ENCODE results near the gene EYA2.

EYA2 gene

DNA sequence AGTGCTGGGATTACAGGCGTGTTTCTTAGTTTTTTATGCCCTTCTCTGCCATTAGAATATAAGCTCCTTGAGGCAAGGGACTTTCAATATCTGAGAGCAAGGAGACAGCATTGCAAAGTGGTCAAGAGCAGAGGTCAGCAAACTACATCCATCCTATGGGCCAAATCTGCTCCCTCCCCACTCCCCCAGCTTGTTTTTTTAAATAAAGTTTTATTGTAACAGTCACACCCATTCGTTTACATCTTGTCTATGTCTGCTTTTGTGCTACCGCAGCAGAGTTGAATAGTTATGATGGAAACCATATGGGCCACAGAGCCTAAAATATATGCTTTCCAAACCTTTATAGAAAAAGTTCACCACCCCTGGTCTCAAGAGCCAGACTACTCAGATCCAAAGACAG, 227.9 kb downstream of the EYA2 start:
- DNase-seq, result no peak

DNA sequence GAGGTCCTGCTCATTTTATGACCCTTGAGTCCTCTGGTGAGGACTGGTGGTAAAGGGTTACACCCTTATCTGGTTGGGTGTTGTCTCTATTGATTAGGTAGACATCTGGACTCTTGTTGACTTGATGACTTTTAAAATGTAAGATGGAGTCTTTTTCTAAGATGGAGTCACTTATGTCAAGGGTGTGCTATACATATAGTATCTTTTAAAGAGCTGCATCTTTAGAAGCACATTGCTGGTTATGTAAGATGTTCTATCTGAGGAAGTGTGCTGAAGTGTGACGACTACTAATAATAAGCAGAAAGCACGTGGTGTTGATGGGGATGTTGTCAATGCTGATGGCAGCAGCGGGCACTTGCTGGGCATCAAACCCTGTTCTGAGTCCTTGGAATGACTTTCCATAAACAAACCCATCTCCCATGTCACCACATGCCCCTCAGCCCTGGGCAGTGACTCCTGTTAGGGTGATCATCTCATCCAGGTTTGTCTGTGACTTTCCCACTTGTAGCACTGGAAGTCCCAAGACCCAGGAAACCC, 229.6 kb downstream of the EYA2 start:
- no peak for DNase-seq

DNA sequence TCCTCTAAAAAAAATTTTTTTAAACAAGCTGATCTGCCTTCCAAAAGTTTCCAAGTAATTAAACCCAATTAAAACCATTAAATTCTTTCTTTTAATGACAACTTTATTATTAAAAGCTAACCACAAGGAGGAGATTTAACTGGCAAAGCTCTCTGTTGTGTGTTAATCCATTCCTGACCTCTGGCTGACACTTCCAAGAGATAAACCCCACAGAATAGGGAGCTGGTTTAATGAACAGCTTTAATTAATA, 230.8 kb downstream of the EYA2 start:
- no peak for DNase-seq

DNA sequence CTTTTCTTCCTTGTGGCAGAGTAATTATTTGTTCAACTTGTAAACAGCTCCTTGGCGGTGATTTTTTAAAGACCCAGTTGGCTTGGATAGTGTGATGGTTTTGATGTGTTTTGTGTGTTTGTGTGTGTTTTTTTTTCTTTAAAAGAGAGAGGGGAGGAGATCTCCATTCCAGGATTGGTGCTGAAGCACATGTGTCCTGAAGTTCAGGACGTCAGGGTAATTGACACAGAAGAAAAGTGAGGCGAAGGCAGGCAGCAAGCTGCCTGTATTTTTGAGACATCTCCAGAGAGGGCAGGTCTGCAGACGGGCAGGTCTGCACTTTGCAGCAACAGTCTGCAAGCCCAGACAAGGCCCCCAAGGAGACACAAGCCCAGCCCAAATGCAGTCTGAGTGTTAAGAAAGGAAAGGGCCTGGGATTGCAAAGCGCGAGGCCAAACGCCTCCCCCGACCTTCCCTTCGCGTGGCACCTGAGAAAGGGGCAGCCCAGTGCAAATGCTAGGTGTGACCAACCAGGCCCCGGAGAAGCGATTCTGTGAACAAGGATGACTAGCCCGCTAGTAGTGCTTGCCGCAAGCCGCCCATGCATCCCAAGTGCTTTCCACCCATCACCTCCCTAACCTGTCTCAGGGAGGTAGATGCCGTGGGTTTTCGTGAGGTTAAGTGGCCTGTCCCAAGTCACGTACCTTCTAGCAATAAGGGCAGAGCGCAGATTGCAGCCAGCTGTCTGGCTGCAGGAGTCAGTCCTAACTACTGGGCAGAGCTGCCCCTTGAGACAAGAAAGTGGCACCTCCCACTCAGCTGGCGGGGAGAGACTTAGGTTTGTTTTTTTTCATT, 231.3 kb downstream of the EYA2 start:
- no peak for DNase-seq

DNA sequence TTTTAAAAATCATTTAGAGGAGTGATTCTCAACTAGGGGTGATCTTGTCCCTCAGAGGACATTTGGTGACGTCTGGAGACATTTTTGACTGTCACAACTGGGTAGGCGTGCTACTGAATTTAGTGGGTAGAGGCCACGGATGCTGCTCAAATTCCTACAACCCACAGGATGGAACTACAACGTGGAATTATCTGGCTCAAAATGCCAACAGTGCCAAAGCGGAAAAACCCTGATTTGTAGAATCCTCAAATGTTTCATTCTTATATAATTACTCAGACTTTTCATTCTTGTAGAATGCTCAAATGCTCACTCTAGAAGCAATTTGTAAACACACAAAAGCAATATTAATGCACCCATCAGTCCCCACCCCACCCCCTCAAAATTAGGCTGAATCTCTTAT, 232.1 kb downstream of the EYA2 start:
- no peak for DNase-seq

DNA sequence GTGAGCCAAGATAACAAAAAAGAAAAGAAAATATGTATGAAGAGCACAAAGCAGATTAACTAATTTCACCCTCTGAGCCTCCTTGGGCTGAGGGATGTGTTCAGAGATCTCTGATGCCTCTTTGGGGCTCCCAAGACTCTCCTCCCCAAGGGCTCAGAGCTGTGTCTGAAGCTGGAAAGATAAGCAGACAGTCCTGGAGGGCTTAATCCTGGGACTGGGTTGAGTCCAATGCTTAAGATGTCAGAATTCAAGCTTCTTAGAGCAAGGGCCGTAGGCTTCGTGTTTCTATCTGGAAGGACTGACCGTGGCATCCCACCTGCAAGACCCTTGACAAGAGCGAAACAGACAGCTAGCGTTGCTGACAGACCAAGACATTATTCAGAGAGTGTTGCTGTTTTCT, 232.9 kb downstream of the EYA2 start:
- no peak for DNase-seq

DNA sequence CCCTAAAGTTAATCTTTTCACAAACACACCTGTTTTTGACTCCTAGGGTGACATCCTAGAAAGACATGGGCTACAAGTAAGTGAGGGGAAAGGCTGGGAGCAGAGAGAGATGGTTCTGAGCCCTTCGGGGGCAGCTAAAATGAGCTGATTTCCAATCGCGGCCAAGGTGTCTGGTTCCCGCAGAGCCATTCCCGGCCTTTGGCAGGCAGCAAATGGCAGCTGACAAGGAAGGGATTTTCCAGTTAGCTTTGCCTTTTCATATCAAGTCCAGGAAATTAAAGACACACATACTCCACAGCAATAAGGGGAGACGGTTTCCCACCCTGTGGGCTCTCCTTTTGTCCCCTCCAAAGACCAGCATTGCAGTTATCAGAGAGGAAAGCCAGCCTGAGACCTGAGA, 233.4 kb downstream of the EYA2 start:
- no peak for DNase-seq

DNA sequence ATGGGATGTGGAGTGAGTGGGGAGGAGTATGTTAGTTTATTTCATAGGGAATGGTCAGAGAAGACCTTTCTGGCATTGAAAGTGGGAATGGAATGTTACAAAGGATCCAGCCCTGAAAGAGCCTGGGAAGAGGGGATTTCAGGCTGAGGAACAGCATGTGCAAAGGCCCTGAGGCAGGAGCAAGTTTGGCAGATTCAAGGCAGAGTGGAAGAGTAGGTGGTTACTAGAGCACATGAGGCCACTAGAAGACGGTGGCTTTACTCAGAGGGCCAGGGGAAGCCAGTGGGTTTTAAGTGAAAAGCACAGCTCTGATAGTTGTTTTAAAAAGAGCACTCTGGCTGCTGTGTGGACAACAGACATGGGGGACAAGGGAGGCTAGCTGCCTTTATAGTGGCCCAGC, 234.7 kb downstream of the EYA2 start:
- no peak for DNase-seq

DNA sequence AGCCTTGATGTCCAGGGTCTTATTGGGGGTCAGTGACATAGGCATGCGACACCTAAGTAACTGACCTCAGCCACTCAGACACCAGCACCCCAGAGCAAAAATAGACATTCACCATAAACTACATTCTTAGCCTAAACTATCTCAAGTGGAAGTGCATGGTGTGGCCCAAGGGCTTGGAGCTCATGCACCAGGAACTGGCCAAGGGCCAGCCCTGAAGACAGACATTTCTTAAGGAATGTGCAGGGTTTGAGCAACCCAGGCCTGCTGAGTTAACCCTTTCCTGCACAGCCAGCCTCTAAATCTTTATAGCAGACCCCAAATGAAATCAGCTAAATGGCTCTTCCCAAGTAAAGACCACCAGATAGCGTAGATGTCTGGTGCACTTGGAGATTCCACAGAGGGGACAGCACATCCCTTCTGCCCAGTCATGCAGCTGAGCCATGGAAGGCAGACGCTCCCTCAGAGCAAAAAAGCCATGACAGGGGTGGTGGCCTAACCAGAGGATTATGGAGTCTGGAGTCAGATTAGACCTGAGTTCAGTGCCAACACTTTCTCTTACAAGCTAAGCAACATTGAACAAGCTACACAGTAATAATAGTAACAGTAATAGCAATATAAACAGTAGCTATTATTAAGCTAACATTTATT, 239.3 kb downstream of the EYA2 start:
- no peak for DNase-seq

DNA sequence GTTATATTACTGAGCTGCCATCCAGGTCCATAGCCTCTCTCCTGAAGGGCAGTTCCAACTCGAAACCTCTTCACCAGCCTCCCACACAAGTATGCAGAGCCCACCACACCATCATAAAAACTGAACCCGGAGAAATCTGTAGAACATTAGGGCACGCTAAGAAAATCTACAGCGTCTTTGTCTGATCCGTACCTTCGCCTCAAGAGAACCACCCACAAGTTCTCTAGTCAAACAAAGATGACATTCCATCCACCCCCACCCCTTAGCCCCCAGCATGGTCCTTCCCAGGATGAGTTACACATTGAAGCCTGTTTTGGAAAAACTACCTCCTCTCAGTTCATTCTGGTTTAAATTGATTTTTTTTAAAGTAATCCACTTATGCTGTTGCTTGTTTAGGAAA, 242.1 kb downstream of the EYA2 start:
- DNase-seq, result no peak

DNA sequence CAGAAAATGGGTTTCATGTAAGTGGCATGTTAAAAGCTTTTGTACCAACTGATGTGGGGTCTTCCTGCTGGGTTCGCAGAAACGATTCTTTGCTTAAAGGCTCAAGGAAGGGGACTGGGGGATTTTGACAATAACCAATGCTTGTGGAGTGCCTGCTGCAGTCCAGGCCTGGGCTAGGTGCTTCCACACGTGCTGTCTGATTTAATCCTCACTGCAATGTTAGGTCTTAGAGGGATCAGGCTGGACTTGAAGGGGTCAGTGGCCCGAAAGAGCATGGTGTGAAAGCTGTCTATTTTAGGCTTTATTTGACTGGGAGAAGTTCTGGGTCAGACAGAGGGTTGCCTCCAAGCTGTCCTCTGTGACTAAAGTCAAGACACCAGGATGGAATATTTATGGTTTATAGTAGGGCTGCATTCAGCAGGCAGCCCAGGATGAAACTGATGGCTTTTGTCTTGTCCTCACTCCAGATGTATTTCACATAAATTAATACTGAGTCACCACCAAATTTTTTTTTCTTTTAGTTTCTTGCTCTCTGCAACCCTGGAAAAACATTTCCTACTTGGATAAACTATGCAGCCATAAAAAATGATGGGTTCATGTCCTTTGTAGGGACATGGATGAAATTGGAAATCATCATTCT, 242.7 kb downstream of the EYA2 start:
- no peak for DNase-seq

DNA sequence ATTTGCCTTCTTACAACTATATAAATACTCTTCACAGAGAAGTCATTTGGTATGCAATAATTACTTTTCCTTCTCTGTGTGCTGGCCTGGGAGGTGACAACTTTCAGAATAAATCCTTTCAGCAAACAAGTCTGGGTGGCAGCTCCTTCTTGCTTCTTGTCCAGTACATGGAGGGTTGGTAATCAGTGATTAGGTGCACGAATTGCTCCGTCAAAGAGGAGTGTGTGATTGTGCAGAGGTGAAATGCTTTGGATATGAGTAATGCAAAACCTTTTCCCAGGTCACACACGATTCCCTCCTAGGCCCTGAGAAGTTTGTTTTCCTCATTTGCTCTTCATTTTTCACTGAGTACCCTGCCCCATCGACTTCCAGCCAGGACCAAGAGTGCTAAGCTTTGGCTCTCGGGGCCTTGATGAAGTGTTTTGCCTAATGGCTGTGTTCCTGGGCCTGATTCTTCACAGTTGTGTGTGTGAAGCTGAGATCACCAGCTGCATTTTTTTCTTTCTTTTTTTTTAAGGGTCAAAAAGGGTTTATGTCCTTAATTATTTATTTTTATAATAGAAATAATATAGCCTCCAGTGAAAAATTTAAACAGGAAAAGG, 245.4 kb downstream of the EYA2 start:
- no peak for DNase-seq

DNA sequence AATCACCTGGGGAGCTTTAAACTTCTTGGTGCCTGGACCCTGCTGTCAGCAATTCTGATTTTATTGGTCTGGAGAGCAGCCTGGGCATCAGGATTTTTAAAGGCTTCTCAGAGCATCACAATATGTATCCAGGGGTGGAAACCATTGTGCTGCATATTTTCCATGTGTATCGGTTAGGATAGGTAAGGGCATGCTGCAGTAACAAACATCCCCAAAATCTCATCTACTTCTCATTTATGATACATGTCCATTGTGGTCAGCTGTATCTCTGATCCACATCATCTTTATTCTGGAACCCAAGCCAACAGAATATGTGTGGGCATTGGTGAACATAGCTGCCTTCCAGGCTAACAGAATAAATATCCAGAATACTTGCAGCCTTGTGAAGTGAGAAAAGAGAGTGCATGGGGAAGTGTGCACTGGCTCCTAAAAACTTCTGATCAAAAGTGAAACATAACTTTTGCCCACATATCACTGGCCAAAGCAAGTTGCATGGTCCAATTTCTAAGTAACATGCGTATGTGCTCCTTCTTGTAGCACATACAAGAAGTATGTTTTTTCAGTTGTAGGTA, 246.8 kb downstream of the EYA2 start:
- DNase-seq, result no peak

DNA sequence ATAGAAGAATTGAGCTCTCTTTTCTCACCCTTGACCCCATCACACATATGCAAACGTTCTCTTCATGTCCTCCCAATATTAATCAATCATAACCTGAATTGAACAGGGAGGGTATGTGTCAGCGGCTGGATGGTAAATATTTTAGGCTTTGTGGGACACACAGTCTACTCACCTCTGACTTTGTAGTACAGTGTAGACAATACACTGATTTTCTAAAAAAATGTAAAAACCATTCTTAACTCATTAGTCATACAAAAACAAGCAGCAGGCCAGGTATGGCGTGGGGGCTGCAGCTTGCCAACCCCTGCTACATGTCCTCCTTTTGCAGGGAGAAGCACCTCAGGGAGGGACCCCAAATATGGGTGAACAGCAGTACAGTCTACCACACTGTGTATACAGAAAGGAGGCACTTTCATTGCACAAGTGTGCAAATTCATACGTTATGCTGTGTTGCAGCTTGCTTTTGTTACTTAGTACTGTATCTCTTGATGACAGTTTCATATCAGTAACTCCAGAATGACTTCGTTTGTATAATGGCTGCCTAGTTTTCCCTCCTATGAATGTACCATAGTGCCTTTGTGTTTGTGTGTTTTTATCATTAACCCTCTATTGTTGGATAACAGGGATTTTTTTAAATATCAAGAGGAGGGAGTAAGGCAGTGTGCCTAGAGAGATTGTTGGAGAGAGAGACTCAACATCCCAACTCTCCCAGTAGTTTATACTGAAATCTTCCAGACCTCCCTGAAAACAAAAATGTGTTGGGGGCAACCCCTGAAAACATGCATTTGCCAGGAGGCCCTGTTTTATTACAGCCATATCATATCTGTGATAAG, 247.5 kb downstream of the EYA2 start:
- no peak for DNase-seq

DNA sequence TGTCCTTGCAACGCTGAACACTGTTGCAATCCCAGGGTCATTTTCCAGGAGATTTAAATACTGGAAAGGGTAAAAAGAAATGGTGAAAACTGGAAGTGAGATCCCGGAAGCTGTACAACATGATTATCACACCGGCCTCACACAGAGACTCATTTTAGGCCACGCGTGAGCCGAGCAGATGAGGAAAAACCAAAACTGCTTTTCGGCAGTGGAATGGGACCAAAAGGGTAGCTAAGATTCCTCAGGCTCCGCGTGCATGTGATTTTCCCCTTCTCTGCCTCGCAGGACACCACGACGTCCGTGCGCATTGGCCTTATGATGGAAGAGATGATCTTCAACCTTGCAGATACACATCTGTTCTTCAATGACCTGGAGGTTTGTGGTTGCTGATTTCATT, 248.1 kb downstream of the EYA2 start:
- no peak for DNase-seq

DNA sequence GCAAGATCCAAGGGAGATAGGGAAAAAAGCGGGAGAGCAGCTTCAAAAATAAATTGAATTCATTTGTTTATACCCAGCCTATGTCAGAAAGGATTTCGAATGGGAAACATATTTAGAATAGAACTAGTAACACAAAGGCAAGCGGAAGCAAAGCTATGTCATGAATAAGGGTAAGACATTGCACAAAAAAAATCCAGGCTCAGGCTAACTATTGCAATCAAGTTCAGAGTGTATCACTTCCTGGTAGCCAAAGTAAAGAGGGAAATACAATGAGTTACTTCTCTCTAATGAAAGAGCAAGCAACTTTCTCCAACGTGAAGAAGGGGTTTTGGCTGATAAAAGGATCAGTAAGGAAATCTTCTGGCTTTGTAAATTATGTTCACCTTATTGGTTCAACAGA, 249.0 kb downstream of the EYA2 start:
- no peak for DNase-seq

DNA sequence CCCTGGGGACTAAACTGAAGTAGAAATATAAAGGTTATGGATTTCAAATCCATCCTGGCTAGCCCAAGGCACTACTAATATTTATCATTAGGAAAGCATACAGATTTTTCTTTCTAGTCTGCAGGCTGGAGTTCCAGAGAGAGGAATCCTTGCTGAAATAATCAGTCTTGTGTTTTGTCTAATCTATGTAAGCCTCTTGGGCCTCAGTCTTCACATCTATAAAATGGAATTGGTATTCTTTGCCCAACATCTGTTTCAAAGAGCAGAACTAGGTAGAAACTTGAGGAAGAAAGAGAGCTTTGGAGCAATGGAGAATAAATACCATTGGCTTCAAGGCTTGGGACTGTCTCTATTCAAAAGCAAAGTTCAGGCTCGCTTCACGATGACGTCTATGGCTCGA, 249.8 kb downstream of the EYA2 start:
- DNase-seq, result no peak

DNA sequence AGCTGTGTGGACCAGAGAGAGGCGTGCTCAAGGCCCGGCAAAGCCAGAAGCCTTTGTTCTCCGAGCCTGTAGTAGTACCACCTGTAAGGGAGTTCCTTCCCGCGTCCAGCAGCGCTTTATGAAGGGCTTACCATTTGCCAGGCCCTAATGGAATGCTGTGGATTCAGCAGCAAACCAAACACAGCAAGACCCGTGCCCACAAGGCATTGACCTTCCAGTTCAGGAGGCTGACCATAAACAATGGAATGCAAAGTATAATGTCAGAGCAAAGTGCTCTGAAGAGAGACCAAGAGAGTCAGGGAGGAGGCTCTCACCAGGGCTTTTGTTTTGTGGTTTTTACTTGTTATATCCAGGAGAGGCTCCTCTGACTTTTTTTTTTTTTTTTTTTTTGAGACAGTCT, 252.0 kb downstream of the EYA2 start:
- no peak for DNase-seq

DNA sequence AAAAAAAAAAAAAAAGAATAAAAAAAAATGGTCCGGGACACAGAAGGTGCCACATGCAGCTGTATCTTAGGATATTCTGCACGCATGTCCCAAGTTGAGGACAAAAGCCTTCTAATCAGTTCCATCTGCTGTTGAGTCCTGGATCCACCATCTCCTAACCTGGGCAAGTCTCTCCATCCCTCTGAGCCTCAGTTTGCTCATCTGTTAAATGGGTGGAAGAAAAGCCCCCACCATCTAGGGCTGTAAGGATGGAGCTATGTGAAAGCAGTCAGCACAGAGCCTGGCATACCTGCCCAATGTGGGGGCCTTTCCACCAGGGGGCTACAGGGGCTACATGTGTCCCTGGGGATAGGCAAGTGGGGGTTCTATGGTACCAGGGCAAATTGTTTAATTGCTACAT, 253.4 kb downstream of the EYA2 start:
- no peak for DNase-seq

DNA sequence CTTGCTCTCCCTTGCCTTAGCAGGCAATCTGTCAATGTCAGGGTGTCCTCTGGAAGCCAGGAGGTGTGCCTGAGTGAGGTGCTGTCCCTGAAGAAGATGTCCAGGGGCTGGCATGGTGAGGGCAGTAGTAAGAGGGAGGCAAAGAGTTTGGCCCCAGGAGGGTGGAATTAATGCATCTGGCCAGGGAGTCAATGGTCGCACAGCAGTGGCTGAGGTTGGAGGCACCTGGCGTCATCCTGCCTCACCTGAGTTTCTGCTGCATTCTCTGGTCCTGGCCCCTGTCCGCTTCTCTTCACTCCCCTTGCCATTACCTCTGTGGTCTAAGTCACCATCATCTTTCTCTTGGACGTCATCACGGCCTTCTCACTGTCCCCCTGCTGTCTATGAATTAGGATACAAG, 255.3 kb downstream of the EYA2 start:
- DNase-seq, result no peak

DNA sequence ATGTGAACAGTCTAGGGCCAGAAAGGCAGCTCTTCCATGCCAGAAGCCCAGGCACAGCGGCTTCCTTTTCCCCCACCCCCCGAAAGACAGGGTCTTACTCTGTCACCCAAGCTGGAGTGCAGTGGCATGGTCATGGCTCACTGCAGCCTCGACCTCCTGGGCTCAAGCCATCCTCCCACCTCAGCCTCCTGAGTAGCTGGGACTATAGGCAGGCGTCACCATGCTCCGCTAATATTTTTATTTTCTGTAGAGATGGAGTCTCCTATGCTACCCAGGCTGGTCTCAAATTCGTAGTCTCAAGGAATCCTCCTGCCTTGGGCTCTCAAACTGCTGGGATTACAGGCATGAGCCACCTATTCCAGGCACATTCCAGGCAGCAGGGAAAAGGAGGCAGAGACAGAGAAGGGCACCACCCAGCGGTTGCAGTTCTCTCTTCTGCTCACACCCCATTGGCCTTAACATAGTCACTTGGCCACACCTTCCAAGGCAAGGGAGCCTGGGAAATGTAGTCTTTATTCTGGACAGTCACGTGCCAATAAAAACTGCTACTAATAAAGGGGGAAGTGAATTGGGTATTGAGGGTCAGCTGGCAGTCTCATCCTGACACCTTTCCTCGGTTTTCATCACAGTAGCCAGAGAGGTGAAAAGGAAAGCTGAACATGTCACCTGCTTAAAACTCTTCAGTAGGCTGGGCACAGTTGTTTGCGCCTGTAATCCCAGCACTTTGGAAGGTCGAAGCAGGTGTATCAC, 255.9 kb downstream of the EYA2 start:
- no peak for DNase-seq

DNA sequence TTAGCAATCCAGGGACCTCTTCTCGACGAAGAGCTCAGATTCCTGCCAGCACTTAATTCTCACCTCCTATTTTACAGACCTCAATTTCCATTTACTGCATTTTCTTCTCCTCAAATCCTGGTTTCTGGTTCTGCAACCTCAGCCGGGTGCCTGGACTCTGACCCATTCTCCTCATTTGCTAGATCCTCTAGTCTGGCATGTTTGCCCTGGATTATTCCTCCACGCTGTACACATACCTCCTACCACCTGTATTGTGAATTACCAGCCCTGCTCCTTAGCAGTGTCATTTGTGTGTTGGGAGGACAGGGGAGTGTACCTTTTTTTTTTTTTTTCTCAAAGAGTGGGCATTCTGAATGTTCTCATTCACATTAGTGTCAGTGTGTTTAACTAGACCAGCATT, 257.4 kb downstream of the EYA2 start:
- DNase-seq, result no peak

Measured in NCI-H1417 treated with DMSO at 0.1 percent for 48 hours (cell line).